GM13977 (cell line): ENCODE data around the gene MYOF.

ENCODE experiments used
- DNase-seq: peaks from one replicate; pipeline ENCODE4 v3.0.0; 2012; ENCODE audit warnings: low spot score
- in situ Hi-C: fragments of 300-500 bp; cut with MboI; formaldehyde crosslinking; loops from one replicate; pipeline ENCODE4 v1.12.0; 2022; ENCODE audit warnings: low sequenced_read_pairs, low pct_unique_long_range_greater_than_20kb, mixed read lengths, inconsistent platforms; ENCODE audit not compliant: unreplicated experiment
- TF ChIP-seq, protein P1 (sequence below): IDR thresholded peaks from 2 replicates; pipeline ENCODE4 v1.5.1; 2012; ENCODE audit warnings: mild to moderate bottlenecking, control low read depth; ENCODE audit not compliant: insufficient read depth; ENCODE audit errors: extremely low read depth, missing control alignments

The MYOF gene

GRCh38 chr10:93356516-93356915, 125.6 kb downstream of the MYOF start:
- TF ChIP-seq, protein P1, sequence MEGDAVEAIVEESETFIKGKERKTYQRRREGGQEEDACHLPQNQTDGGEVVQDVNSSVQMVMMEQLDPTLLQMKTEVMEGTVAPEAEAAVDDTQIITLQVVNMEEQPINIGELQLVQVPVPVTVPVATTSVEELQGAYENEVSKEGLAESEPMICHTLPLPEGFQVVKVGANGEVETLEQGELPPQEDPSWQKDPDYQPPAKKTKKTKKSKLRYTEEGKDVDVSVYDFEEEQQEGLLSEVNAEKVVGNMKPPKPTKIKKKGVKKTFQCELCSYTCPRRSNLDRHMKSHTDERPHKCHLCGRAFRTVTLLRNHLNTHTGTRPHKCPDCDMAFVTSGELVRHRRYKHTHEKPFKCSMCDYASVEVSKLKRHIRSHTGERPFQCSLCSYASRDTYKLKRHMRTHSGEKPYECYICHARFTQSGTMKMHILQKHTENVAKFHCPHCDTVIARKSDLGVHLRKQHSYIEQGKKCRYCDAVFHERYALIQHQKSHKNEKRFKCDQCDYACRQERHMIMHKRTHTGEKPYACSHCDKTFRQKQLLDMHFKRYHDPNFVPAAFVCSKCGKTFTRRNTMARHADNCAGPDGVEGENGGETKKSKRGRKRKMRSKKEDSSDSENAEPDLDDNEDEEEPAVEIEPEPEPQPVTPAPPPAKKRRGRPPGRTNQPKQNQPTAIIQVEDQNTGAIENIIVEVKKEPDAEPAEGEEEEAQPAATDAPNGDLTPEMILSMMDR: no peak
- no peak for DNase-seq
- in situ Hi-C loops: loop anchor here (10.0 kb wide), 1 partner anchor 282 kb away; the partner anchor contains the start of gene CYP26A1

- in situ Hi-C loops: loop anchor here (10.0 kb wide), 1 partner anchor 278 kb away; the partner anchor contains the start of gene CYP26A1
- TF ChIP-seq, protein P1: peak; percentile 43
- peak; percentile 58 for DNase-seq
Measured at GRCh38 chr10:93352638-93353383, 129.3 kb downstream of the MYOF start.

DNA sequence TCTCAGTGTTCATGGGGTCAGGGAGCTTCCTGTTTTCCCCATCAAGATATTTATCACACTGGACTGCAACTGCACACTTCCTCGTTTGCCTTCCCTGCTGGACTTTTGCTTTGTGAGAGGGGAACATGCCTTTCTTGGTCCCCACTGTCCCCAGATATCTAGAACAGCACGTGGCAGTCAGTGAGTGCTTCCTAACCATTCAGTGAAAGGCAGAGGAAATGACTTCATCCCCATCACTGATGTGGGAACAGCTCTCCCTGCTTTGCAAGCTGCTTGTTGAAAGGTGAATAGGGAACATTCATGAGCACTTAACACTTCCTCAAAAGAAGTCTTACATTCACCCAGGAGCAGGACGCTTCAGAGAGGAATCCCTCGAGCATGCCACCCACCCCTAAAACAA, 135.4 kb downstream of the MYOF start:
- no peak for DNase-seq
- TF ChIP-seq, protein P1: no peak
- in situ Hi-C loops: no loop called here

DNA sequence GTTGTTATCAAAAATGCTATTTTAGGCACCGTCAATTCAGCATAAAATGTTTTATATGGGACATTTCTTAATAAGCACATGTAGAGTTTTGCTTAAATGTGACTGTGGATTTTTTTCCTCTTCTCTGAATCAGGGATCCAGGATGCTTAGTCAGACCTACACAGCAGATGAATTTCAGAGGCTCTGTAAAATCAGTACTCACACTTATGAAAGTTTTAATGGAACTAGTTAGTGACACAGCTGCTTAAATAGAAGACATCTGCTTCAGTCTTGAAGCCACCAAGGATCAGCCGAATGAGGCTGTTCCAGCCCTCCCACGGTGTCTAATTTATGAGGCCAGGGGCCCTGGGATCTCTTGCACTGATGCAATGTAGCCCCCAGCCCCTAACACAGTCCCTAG, 136.0 kb downstream of the MYOF start:
- TF ChIP-seq, protein P1: no peak
- in situ Hi-C loops: no loop called here
- no peak for DNase-seq

DNA sequence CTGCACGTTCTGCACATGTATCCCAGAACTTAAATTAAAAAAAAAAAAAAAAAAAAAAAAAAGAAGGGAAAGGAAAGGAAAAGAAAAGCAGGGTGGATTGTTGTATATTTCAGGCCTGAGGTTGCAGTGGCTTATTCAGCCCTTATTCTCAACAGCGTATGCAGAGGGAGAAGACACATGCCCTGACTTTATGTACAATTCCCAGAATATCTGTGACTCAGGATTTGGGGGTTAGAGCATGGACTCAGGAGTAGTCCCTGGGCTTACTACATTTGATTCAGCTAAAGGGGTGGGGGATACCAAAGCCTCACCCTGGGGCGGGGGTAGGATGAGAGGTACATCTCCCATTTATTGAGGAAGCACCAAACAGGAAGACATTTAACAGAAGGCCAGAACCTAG, 137.4 kb downstream of the MYOF start:
- TF ChIP-seq, protein P1: no peak
- no peak for DNase-seq
- in situ Hi-C loops: no loop called here

DNA sequence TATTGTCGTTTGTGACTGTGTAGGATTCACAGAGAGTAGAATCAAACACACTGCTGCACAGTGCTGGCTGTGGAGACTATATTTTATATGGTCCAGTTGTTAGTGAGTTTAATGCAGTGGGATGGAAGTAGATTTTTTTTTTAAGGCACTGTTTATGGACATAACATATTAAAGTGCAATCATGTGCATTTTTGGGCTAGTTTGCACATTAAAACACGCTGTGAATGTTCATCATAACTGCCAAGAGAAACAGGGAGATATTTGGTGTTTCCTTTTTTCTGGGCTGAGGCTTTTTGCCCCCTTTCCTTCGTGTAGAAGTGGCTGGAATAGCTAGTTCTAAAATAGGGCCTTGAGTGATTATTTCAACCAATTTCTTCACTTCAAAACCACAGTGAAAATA, 139.2 kb downstream of the MYOF start:
- TF ChIP-seq, protein P1: no peak
- no peak for DNase-seq
- in situ Hi-C loops: no loop called here
